Measurements from ENCODE around the gene ZNF541. TPM values are rescaled to one million over a fixed set of nuclear protein-coding genes. Genes with fewer than 3 reads are reported as not detected.
"Not testable (repeated sequence)": the region's sequence is repeated elsewhere in the genome, so short reads cannot be mapped to it uniquely, and the experiment has no call there.

Gene ZNF541
- total RNA-seq, 1 experiment from 2014 or later: 0.15 TPM

GRCh38 chr19:47587295-47587694 is 14.3 kb upstream of the ZNF541 start:
- intact Hi-C loops (cut with micrococcal nuclease; ENCODE audit: unreplicated experiment): no loop called here
- CTCF ChIA-PET: no interaction called here
- TF ChIP-seq REST (IDR thresholded peaks at IDR 0.05; ENCODE audit: insufficient read depth in 1 of 2, low read depth in 2 of 2, low read length in 1 of 2) (no peak), SIN3A (IDR thresholded peaks at IDR 0.05; ENCODE audit: borderline replicate concordance, insufficient read depth, low read depth, low read length) (no peak), TCF7L2 (IDR thresholded peaks at IDR 0.05; ENCODE audit: low read depth, low read length) (no peak), POLR2AphosphoS5 (IDR thresholded peaks at IDR 0.05; ENCODE audit: low read depth, low read length) (no peak), CTCF (IDR thresholded peaks at IDR 0.05) (no peak)

GRCh38 chr19:47583161-47583560 is 10.2 kb upstream of the ZNF541 start:
- CTCF ChIA-PET: not testable (repeated sequence)

More at GRCh38 chr19:47587295-47587694, 14.3 kb upstream of the ZNF541 start:
- POLR2A ChIA-PET: no interaction called here
- no peak overlapping the region for H3K27ac ChIP-seq (ENCODE audit: low read length)
- no peaks in the 10 kb centered on the region for H3K36me3 ChIP-seq (ENCODE audit: control insufficient read depth, insufficient read depth, low read length)
- H3K9me3 ChIP-seq (ENCODE audit: control insufficient read depth, insufficient read depth, low read depth, low read length): no peaks in the 10 kb centered on the region
- BruUV-seq (replicated peaks): no TSS peak
- H3K4me3 ChIP-seq (ENCODE audit: low read depth in 2 of 2, low read length in 2 of 2): no peak overlapping the region
- DNase-seq (ENCODE audit: low read depth, low spot score): no peak
- in situ Hi-C loops (cut with HindIII; ENCODE audit: low pct_unique_long_range_greater_than_20kb, low sequenced_read_pairs): no loop called here
- H3K27me3 ChIP-seq (ENCODE audit: control insufficient read depth, insufficient read depth, low read length): no peaks in the 10 kb centered on the region
- ATAC-seq: no peak
- no peaks in the 10 kb centered on the region for H3K4me1 ChIP-seq (ENCODE audit: control insufficient read depth, insufficient read depth, low read length)

DNA sequence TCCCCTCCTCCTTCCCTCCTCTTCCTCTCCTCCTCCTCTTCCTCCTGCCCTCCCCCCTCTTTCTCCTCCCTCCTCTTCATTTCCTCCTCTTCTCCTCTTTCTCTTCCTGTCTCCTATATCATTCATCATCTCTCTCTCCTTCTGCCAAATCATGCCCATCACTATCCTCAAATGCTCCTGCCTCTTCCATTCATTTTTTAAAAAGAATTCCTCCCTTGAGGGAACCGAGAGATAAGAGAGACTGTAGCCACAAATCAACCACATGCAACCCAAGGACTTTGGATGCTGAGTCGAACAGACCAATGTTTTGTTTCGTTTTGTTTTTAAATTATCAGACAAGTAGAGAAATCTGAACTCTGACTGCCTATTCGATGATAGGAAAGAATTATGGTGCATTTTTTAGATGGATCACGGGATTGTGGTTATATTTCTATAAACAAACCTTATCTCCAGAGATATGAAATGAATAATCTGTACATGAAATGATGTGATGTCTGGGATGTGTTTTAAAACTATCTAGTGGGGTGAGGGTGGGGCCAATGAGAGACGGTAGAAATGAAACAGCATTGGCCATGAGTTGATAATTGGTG is 9.5 kb upstream of the ZNF541 start:
- H3K27me3 ChIP-seq (ENCODE audit: control insufficient read depth, insufficient read depth, low read length): no peaks in the 10 kb centered on the region
- CTCF ChIA-PET: no interaction called here
- in situ Hi-C loops (cut with HindIII; ENCODE audit: low pct_unique_long_range_greater_than_20kb, low sequenced_read_pairs) (no loop called here), intact Hi-C loops (cut with micrococcal nuclease; ENCODE audit: unreplicated experiment) (no loop called here)
- no peak for ATAC-seq
- H3K27ac ChIP-seq (ENCODE audit: low read length): no peak overlapping the region
- no peak for DNase-seq (ENCODE audit: low read depth, low spot score)
- no peaks in the 10 kb centered on the region for H3K36me3 ChIP-seq (ENCODE audit: control insufficient read depth, insufficient read depth, low read length)
- H3K9me3 ChIP-seq (ENCODE audit: control insufficient read depth, insufficient read depth, low read depth, low read length): no peaks in the 10 kb centered on the region
- POLR2A ChIA-PET: no interaction called here
- no peaks in the 10 kb centered on the region for H3K4me1 ChIP-seq (ENCODE audit: control insufficient read depth, insufficient read depth, low read length)
- no peak overlapping the region for H3K4me3 ChIP-seq (ENCODE audit: low read depth in 2 of 2, low read length in 2 of 2)
- TF ChIP-seq TCF7L2 (IDR thresholded peaks at IDR 0.05; ENCODE audit: low read depth, low read length): no peak
- TF ChIP-seq REST (IDR thresholded peaks at IDR 0.05; ENCODE audit: insufficient read depth in 1 of 2, low read depth in 2 of 2, low read length in 1 of 2): no peak
- TF ChIP-seq POLR2AphosphoS5 (IDR thresholded peaks at IDR 0.05; ENCODE audit: low read depth, low read length): no peak
- TF ChIP-seq SIN3A (IDR thresholded peaks at IDR 0.05; ENCODE audit: borderline replicate concordance, insufficient read depth, low read depth, low read length): no peak
- no peak for TF ChIP-seq CTCF (IDR thresholded peaks at IDR 0.05)
- no TSS peak for BruUV-seq (replicated peaks)

More at GRCh38 chr19:47583161-47583560, 10.2 kb upstream of the ZNF541 start:
- H3K4me3 ChIP-seq (ENCODE audit: low read depth in 2 of 2, low read length in 2 of 2); intact Hi-C loops (cut with micrococcal nuclease; ENCODE audit: unreplicated experiment); in situ Hi-C loops (cut with HindIII; ENCODE audit: low pct_unique_long_range_greater_than_20kb, low sequenced_read_pairs); ATAC-seq; H3K9me3 ChIP-seq (ENCODE audit: control insufficient read depth, insufficient read depth, low read depth, low read length); H3K4me1 ChIP-seq (ENCODE audit: control insufficient read depth, insufficient read depth, low read length); H3K36me3 ChIP-seq (ENCODE audit: control insufficient read depth, insufficient read depth, low read length); H3K27ac ChIP-seq (ENCODE audit: low read length); POLR2A ChIA-PET; H3K27me3 ChIP-seq (ENCODE audit: control insufficient read depth, insufficient read depth, low read length); BruUV-seq (replicated peaks); DNase-seq (ENCODE audit: low read depth, low spot score): not testable (repeated sequence)

Measured in Panc1 (cell line).